C4-2B (cell line): ENCODE results near the gene AQP10.
"Not testable (repeated sequence)": the region's sequence is repeated elsewhere in the genome, so short reads cannot be mapped to it uniquely, and the experiment has no call there.

Experiments
- H3K27ac ChIP-seq: fragments of 450-650 bp; 2 replicates; pipeline ENCODE4 v1.5.1; 2017
- ZFX ChIP-seq: fragments of 450-650 bp; IDR thresholded peaks from 2 replicates; pipeline ENCODE4 v1.6.1; 2017
- TF ChIP-seq, protein P1 (sequence below): fragments of 450-650 bp; conservative IDR thresholded peaks from 2 replicates; pipeline ENCODE4 v1.5.1; 2017; ENCODE audit warnings: mild to moderate bottlenecking

Gene AQP10

DNA sequence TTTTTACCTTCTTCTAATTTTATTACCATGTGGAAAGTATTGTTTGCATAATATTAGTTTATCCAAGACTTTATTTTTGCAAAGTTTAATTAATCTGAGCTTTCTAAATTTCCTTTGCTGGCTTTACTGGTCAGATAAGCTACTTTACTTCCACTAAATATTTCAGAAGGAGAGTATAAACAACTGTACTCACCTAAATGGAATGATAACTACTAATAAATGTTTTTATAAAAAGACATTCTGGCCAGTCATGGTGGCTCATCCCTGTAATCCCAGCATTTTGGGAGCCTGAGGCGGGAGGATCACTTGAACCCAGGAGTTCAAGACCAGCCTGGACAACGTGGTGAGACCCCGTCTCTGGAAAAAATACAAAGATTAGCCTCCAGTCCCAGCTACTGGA, 40.5 kb downstream of the AQP10 start:
- H3K27ac ChIP-seq = no peak overlapping the region
- TF ChIP-seq, protein P1, sequence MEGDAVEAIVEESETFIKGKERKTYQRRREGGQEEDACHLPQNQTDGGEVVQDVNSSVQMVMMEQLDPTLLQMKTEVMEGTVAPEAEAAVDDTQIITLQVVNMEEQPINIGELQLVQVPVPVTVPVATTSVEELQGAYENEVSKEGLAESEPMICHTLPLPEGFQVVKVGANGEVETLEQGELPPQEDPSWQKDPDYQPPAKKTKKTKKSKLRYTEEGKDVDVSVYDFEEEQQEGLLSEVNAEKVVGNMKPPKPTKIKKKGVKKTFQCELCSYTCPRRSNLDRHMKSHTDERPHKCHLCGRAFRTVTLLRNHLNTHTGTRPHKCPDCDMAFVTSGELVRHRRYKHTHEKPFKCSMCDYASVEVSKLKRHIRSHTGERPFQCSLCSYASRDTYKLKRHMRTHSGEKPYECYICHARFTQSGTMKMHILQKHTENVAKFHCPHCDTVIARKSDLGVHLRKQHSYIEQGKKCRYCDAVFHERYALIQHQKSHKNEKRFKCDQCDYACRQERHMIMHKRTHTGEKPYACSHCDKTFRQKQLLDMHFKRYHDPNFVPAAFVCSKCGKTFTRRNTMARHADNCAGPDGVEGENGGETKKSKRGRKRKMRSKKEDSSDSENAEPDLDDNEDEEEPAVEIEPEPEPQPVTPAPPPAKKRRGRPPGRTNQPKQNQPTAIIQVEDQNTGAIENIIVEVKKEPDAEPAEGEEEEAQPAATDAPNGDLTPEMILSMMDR = no peak
- no peak for TF ChIP-seq ZFX

DNA sequence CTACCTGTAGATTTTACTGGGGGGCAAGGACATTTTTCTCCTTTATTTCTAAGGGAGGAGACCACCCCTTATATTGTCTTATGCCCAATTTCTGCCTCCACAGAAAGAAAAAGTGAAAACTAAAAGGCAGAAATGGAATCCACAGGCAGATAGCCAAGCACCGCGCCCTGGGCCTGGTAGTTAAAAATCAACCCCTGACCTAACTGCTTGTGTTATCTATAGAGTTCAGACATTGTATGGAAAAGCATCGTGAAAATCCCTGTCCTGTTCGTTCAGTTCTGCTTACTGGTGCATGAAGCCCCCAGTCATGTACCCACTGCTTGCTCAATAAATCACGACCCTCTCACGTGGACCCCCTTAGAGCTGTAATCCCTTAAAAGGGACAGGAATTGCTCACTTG, 50.5 kb downstream of the AQP10 start:
- no peak overlapping the region for H3K27ac ChIP-seq
- TF ChIP-seq ZFX = no peak
- TF ChIP-seq, protein P1 = no peak

GRCh38 chr1:154373777-154374357, 53.0 kb downstream of the AQP10 start:
- H3K27ac ChIP-seq = not testable (repeated sequence)
